SK-N-SH (cell line): ENCODE data around the gene HMGCL. TPM values are rescaled to one million over a fixed set of nuclear protein-coding genes. Genes with fewer than 3 reads are reported as not detected.

Source experiments
- CTCF ChIA-PET: fragments of 300-600, 350-600 bp; formaldehyde crosslinking; extraction: SDS; loops from one replicate; lab custom pipeline; 2021; lab: Yijun Ruan, JAX
- POLR2A ChIA-PET: fragments of 350-600 bp; sonication (Branson Sonifier 250); formaldehyde crosslinking; extraction: SDS; loops from one replicate; lab custom pipeline; 2020; ENCODE audit warnings: antibody characterized with exemption, inconsistent platforms; lab: Yijun Ruan, JAX
- DNase-seq: peaks from one replicate; pipeline ENCODE4 v3.0.0; 2012
- H2AFZ ChIP-seq: fragments of 200-600 bp; sonication (generic); 2 replicates; pipeline ENCODE4 v1.8.1; 2016; ENCODE audit warnings: antibody characterized with exemption, mild to moderate bottlenecking, low read depth
- H3F3A ChIP-seq: fragments of 200-600 bp; sonication (generic); replicated peaks from 2 replicates; pipeline ENCODE3; 2016; ENCODE audit warnings: antibody characterized with exemption, mild to moderate bottlenecking; ENCODE audit not compliant: insufficient read depth
- H3K27ac ChIP-seq, 2 experiments: fragments of 200-500 bp in 1 of 2; fragments of 200-600 bp in 1 of 2; sonication (Bioruptor generic) in 1 of 2; sonication (generic), shearing (Covaris generic) in 1 of 2; 2 replicates each; pipeline versions ENCODE4 v1.5.1 to v1.6.1; 2014 to 2016; ENCODE audit warnings: low read depth in 2 of 2, inconsistent platforms in 1 of 2, low read length in 1 of 2, mild to moderate bottlenecking in 1 of 2, mixed read lengths in 1 of 2
- H3K27me3 ChIP-seq: fragments of 200-600 bp; sonication (generic), shearing (Covaris generic); 2 replicates; pipeline ENCODE4 v1.6.1; 2016; ENCODE audit warnings: mixed run types; ENCODE audit not compliant: insufficient read depth
- H3K36me3 ChIP-seq, 2 experiments: fragments of 200-500 bp in 1 of 2; fragments of 200-600 bp in 1 of 2; sonication (Bioruptor generic) in 1 of 2; sonication (generic) in 1 of 2; replicated peaks in 1 of 2; 2 replicates each; pipeline versions ENCODE3 to v1.5.1; 2014 to 2016; ENCODE audit warnings: low read length in 1 of 2, mild to moderate bottlenecking in 1 of 2; ENCODE audit not compliant: insufficient read depth in 2 of 2, control insufficient read depth in 1 of 2
- H3K4me1 ChIP-seq, 2 experiments: fragments of 200-500 bp in 1 of 2; fragments of 200-600 bp in 1 of 2; sonication (Bioruptor generic) in 1 of 2; sonication (generic), shearing (Covaris generic) in 1 of 2; 2 replicates each; pipeline versions ENCODE4 v1.5.1 to v1.6.1; 2014 to 2016; ENCODE audit warnings: low read depth in 1 of 2, low read length in 1 of 2, mixed run types in 1 of 2; ENCODE audit not compliant: insufficient read depth in 2 of 2, control insufficient read depth in 1 of 2
- H3K4me2 ChIP-seq: fragments of 200-600 bp; sonication (generic), shearing (Covaris generic); 2 replicates; pipeline ENCODE4 v1.6.1; 2017; ENCODE audit warnings: mixed run types
- H3K4me3 ChIP-seq, 2 experiments: fragments of 200-500 bp in 1 of 2; fragments of 200-600 bp in 1 of 2; sonication (Bioruptor generic) in 1 of 2; sonication (generic), shearing (Covaris generic) in 1 of 2; 2 replicates each; pipeline versions ENCODE4 v1.5.1 to v1.8.1; 2014 to 2016; ENCODE audit warnings: low read depth in 2 of 2, inconsistent platforms in 1 of 2, low read length in 1 of 2, mild to moderate bottlenecking in 1 of 2, mixed read lengths in 1 of 2, moderate library complexity in 1 of 2
- H3K79me2 ChIP-seq: fragments of 200-600 bp; sonication (generic); 2 replicates; pipeline ENCODE4 v1.8.1; 2017; ENCODE audit warnings: mild to moderate bottlenecking; ENCODE audit not compliant: insufficient read depth
- H3K9ac ChIP-seq: fragments of 200-600 bp; sonication (generic); 2 replicates; pipeline ENCODE4 v1.6.1; 2017; ENCODE audit warnings: mixed run types
- H3K9me2 ChIP-seq: fragments of 200-600 bp; sonication (generic); 2 replicates; pipeline ENCODE4 v1.6.1; 2017; ENCODE audit warnings: mixed run types
- H3K9me3 ChIP-seq: fragments of 200-600 bp; sonication (generic); 2 replicates; pipeline ENCODE4 v1.6.1; 2017; ENCODE audit warnings: mixed run types, mild to moderate bottlenecking, moderate library complexity
- H4K20me1 ChIP-seq: fragments of 200-600 bp; sonication (generic); 2 replicates; pipeline ENCODE4 v1.6.1; 2017; ENCODE audit warnings: mild to moderate bottlenecking, mixed run types; ENCODE audit not compliant: insufficient read depth
- FOSL2 ChIP-seq: IDR thresholded peaks from 2 replicates; pipeline ENCODE4 v1.4.0; 2012; ENCODE audit warnings: low read depth, mild to moderate bottlenecking, moderate library complexity, borderline replicate concordance
- GATA2 ChIP-seq: sonication (generic); formaldehyde crosslinking; IDR thresholded peaks from 2 replicates; pipeline ENCODE4 v1.5.0; 2020; ENCODE audit warnings: mild to moderate bottlenecking, missing genetic modification reagents
- MEF2A ChIP-seq: IDR thresholded peaks from 2 replicates; pipeline ENCODE4 v1.4.0; 2012; ENCODE audit warnings: low read depth, borderline replicate concordance
- MXI1 ChIP-seq: IDR thresholded peaks from 2 replicates; pipeline ENCODE4 v1.6.1; 2012; ENCODE audit warnings: mild to moderate bottlenecking, low read depth, low read length, improper control_type of control experiment
- RCOR1 ChIP-seq: fragments of 150-350 bp; IDR thresholded peaks from 2 replicates; pipeline ENCODE4 v1.6.1; 2017; ENCODE audit warnings: antibody characterized with exemption, low read length
- RFX5 ChIP-seq: IDR thresholded peaks from 2 replicates; pipeline ENCODE4 v1.6.1; 2012; ENCODE audit warnings: mild to moderate bottlenecking, improper control_type of control experiment, low read length
- YY1 ChIP-seq: IDR thresholded peaks from 2 replicates; pipeline ENCODE4 v1.4.0; 2012; ENCODE audit warnings: low read depth, mild to moderate bottlenecking
- WGBS: methylation state at CpG from one replicate; pipeline ENCODE4 v1.1.6; 2017; ENCODE audit warnings: low lambda C conversion rate; 5-methylcytosine and 5-hydroxymethylcytosine counted together
- polyA plus RNA-seq, 3 experiments: library from polyadenylated mRNA; depleted of rRNA; stranded (reverse); fragments of >200 nt; gene quantifications; 2 replicates each; pipeline ENCODE4 v1.2.3, GENCODE V29; 2012
- TF ChIP-seq, protein P1 (sequence below): IDR thresholded peaks from 2 replicates; pipeline ENCODE4 v1.6.1; 2012; ENCODE audit warnings: mild to moderate bottlenecking, low read depth, low read length, moderate library complexity
- TF ChIP-seq, protein P2 (sequence below): fragments of 200-600 bp; sonication (generic); IDR thresholded peaks from 2 replicates; pipeline ENCODE4 v1.6.1; 2017; ENCODE audit warnings: antibody characterized with exemption, mild to moderate bottlenecking, moderate library complexity
- TF ChIP-seq, protein P3 (sequence below): fragments of 150-350 bp; IDR thresholded peaks from 2 replicates; pipeline ENCODE4 v1.6.1; 2017; ENCODE audit warnings: antibody characterized with exemption, low read length, low read depth, borderline replicate concordance
- TF ChIP-seq, protein P4 (sequence below): IDR thresholded peaks from 2 replicates; pipeline ENCODE4 v1.4.0; 2012; ENCODE audit warnings: low read depth

The HMGCL gene
- polyA plus RNA-seq, 1 of the 3 experiments (the other 2 are of a cell fraction) = 28.2 TPM

DNA sequence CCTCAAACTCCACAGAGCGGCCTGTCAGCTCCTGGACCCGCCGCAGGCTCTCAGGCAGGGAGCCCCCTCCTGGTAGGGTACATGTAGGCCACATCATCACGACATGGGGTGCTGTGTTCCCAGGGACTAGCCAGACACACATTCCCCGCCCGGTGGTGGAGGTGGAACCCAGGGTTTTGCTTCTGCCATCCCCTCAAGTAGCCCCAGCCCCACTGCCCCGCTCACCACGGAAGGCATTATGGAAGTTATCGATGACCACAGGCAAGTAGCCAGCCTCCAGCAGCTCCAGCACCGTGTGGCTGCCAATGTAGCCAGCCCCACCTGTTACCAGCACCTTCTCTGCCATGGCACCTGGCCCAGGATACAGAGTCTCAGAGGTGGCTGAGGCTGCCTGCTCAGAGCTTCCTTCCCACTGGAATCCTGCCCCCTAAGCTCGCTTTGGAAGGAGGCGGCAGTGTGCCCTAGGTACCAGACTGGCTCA lies 26.5 kb downstream of the HMGCL start:
- 81% methylated on average over 5 of the region's 12 CpGs for WGBS
- H3K27ac ChIP-seq = peak overlapping the region in 1 of 2 experiments; percentile 73; a peak in 2 of 4 replicates
- no peak overlapping the region for H3K9ac ChIP-seq
- no peaks in the 10 kb centered on the region for H4K20me1 ChIP-seq
- no peaks in the 10 kb centered on the region for H3K9me2 ChIP-seq
- CTCF ChIA-PET = interaction anchor here (1.1 to 5.7 kb wide), 6 partner anchors 11 to 161 kb away, joined by 3 to 47 read pairs (median 4); partner anchors contain the start of gene RPL11
- peak; percentile 45 for DNase-seq
- peaks cover 5 to 36% of the 10 kb centered on the region in 2 experiments for H3K36me3 ChIP-seq
- no peak overlapping the region for H2AFZ ChIP-seq
- H3K4me3 ChIP-seq = no peak overlapping the region; a peak in 1 of 4 replicates
- TF ChIP-seq, protein P1, sequence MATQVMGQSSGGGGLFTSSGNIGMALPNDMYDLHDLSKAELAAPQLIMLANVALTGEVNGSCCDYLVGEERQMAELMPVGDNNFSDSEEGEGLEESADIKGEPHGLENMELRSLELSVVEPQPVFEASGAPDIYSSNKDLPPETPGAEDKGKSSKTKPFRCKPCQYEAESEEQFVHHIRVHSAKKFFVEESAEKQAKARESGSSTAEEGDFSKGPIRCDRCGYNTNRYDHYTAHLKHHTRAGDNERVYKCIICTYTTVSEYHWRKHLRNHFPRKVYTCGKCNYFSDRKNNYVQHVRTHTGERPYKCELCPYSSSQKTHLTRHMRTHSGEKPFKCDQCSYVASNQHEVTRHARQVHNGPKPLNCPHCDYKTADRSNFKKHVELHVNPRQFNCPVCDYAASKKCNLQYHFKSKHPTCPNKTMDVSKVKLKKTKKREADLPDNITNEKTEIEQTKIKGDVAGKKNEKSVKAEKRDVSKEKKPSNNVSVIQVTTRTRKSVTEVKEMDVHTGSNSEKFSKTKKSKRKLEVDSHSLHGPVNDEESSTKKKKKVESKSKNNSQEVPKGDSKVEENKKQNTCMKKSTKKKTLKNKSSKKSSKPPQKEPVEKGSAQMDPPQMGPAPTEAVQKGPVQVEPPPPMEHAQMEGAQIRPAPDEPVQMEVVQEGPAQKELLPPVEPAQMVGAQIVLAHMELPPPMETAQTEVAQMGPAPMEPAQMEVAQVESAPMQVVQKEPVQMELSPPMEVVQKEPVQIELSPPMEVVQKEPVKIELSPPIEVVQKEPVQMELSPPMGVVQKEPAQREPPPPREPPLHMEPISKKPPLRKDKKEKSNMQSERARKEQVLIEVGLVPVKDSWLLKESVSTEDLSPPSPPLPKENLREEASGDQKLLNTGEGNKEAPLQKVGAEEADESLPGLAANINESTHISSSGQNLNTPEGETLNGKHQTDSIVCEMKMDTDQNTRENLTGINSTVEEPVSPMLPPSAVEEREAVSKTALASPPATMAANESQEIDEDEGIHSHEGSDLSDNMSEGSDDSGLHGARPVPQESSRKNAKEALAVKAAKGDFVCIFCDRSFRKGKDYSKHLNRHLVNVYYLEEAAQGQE = no peak
- TF ChIP-seq, protein P2, sequence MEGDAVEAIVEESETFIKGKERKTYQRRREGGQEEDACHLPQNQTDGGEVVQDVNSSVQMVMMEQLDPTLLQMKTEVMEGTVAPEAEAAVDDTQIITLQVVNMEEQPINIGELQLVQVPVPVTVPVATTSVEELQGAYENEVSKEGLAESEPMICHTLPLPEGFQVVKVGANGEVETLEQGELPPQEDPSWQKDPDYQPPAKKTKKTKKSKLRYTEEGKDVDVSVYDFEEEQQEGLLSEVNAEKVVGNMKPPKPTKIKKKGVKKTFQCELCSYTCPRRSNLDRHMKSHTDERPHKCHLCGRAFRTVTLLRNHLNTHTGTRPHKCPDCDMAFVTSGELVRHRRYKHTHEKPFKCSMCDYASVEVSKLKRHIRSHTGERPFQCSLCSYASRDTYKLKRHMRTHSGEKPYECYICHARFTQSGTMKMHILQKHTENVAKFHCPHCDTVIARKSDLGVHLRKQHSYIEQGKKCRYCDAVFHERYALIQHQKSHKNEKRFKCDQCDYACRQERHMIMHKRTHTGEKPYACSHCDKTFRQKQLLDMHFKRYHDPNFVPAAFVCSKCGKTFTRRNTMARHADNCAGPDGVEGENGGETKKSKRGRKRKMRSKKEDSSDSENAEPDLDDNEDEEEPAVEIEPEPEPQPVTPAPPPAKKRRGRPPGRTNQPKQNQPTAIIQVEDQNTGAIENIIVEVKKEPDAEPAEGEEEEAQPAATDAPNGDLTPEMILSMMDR = peak; percentile 33; the same call in 1 of the 2 replicates
- TF ChIP-seq, all 33 proteins: peak for 1
- POLR2A ChIA-PET = interaction anchor here (3.6 kb wide), 1 partner anchor 21 kb away, joined by 24 read pairs; the partner anchor contains the start of gene PITHD1
- Histone ChIP-seq H3K4me2 (peak overlapping the region; percentile 100; the same call in 1 of the 2 replicates), H3K27me3 (no peaks in the 10 kb centered on the region), H3K9me3 (no peaks in the 10 kb centered on the region), H3K79me2 (no peaks in the 10 kb centered on the region; the same call in 1 of the 2 replicates), H3F3A (peaks cover 15% of the 10 kb centered on the region), H3K4me1 (peaks cover 5 to 30% of the 10 kb centered on the region in 2 experiments; a peak in 1 of 4 replicates)

DNA sequence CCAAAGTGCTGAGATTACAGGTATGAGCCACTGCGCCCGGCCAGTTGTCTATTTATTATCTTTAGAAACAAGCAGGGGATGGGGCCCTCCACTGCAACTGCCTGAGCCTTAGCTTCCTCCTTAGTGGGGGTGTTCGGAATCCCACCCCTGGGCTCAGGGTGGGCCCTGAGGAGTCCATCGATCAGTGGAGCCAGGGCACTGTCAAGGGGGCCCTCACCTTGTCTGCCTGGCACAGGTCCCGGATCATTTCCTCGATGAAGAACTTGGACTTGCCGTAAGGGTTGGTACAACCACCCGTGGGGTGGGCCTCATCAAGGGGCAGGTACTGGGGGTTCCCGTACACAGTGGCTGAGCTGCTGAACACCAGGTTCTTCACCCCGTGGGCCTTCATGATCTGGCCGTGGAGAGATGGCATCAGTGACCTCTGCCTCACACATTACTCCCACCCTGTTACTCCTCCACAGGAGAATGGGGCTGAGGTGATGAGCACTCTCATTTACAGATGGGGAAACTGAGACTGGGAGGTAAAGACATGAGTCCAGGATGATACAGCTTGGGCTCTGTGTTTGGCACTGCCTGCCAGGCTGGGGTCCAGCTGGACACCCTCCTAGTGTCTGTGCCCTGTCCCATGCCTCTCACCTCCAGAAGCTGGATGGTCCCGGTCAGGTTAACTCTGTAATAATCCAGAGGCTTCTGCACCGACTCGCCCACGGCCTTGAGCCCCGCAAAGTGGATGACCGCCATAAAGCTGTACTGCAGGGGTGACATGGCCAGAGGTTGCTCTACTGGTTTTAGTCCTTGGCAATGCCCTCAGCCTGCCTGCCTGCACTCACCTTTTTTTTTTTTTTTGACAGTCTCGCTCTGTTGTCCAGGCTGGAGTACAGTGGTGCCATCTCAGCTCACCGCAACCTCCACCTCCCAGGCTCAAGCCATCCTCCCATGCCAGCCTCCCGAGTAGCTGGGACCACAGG lies 27.5 kb downstream of the HMGCL start:
- H3K9ac ChIP-seq = no peak overlapping the region
- ChIA-PET POLR2A (no interaction called here), CTCF (interaction anchor here (1.1 to 5.7 kb wide), 6 partner anchors 10 to 119 kb away, joined by 3 to 47 read pairs (median 6); partner anchors contain the start of genes FUCA1 and RPL11)
- no peak overlapping the region for H2AFZ ChIP-seq
- TF ChIP-seq FOSL2 (no peak), YY1 (no peak), MEF2A (no peak), GATA2 (no peak), RCOR1 (no peak), RFX5 (no peak), MXI1 (no peak)
- TF ChIP-seq, protein P3, sequence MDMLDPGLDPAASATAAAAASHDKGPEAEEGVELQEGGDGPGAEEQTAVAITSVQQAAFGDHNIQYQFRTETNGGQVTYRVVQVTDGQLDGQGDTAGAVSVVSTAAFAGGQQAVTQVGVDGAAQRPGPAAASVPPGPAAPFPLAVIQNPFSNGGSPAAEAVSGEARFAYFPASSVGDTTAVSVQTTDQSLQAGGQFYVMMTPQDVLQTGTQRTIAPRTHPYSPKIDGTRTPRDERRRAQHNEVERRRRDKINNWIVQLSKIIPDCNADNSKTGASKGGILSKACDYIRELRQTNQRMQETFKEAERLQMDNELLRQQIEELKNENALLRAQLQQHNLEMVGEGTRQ = no peak
- TF ChIP-seq, protein P4, sequence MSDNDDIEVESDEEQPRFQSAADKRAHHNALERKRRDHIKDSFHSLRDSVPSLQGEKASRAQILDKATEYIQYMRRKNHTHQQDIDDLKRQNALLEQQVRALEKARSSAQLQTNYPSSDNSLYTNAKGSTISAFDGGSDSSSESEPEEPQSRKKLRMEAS = no peak
- DNase-seq = no peak
- H3K4me3 ChIP-seq = no peak overlapping the region
- peaks cover 8% of the 10 kb centered on the region for H3K79me2 ChIP-seq
- H4K20me1 ChIP-seq = no peaks in the 10 kb centered on the region
- peaks cover 11 to 44% of the 10 kb centered on the region in 2 experiments for H3K36me3 ChIP-seq
- no peak overlapping the region for H3K4me2 ChIP-seq
- peaks cover 5 to 38% of the 10 kb centered on the region in 2 experiments; a peak in 1 of 4 replicates for H3K4me1 ChIP-seq
- H3F3A ChIP-seq = peaks cover 12% of the 10 kb centered on the region
- WGBS = 99% methylated on average over 10 of the region's 20 CpGs
- H3K27ac ChIP-seq = no peak overlapping the region
- H3K27me3 ChIP-seq = no peaks in the 10 kb centered on the region
- H3K9me2 ChIP-seq = no peaks in the 10 kb centered on the region
- no peaks in the 10 kb centered on the region for H3K9me3 ChIP-seq
